HG03442 (cell line): ENCODE data around the gene CXCL12.

ENCODE experiments used
- ATAC-seq: cut with Tn5 transposase; IDR thresholded peaks from one replicate; pipeline ENCODE4 v1.9.1; 2021; ENCODE audit warnings: mild to moderate bottlenecking, moderate library complexity; ENCODE audit not compliant: unreplicated experiment

CXCL12 gene

GRCh38 chr10:44335330-44336021, 49.4 kb downstream of the CXCL12 start:
- no peak for ATAC-seq

GRCh38 chr10:44334621-44335184, 50.2 kb downstream of the CXCL12 start:
- ATAC-seq, result no peak

GRCh38 chr10:44334091-44334490, 50.8 kb downstream of the CXCL12 start:
- no peak for ATAC-seq

DNA sequence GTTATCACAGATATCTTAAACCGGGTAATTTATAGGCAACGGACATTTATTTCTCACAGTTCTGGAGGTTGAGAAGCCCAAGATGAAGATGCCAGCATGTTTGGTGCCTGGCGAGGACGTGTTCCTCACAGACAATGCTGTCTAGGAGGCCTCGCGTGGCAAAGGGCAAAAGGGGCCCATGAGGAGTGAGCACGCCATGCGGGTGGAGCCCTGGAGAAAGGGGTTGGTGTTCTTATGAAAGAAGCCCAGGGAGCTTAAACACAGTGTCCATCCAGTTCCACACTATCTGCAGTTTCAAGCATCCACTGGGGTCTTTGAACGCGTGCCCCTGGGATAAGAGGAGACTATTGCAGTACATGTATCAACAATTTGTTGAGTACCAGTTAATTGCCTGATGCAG, 51.4 kb downstream of the CXCL12 start:
- no peak for ATAC-seq

- no peak for ATAC-seq
Observed at GRCh38 chr10:44332465-44332864, 52.4 kb downstream of the CXCL12 start.

GRCh38 chr10:44330431-44330830, 54.5 kb downstream of the CXCL12 start:
- no peak for ATAC-seq

GRCh38 chr10:44327461-44327860, 57.4 kb downstream of the CXCL12 start:
- no peak for ATAC-seq
